CD4-positive, alpha-beta memory T cell (primary cell): ENCODE data around the gene KRTAP4-16. TPM values are rescaled to one million over a fixed set of nuclear protein-coding genes. Genes with fewer than 3 reads are reported as not detected.
"Not testable (repeated sequence)": the region's sequence is repeated elsewhere in the genome, so short reads cannot be mapped to it uniquely, and the experiment has no call there.

ENCODE experiments used
- CTCF ChIA-PET: fragments of 350-600 bp; sonication (Branson Sonifier 250); formaldehyde crosslinking; loops from one replicate; lab custom pipeline; 2021; ENCODE audit warnings: inconsistent platforms; ENCODE audit not compliant: partially characterized antibody; lab: Charles Lee
- POLR2A ChIA-PET: fragments of 350-600 bp; sonication (Branson Sonifier 250); formaldehyde crosslinking; loops from one replicate; lab custom pipeline; 2021; ENCODE audit not compliant: partially characterized antibody; lab: Charles Lee
- DNase-seq, 5 donors: peaks; one replicate each; pipeline versions ENCODE4 v3.0.0 to v3.0.0-alpha.2; 2020 to 2022; ENCODE audit warnings: mixed read lengths in 1 of 5
- H3K27ac ChIP-seq: one replicate; pipeline ENCODE4 v1.7.0; 2013; ENCODE audit warnings: low read depth, low read length
- H3K27me3 ChIP-seq: 2 replicates; pipeline ENCODE4 v1.7.0; 2013; ENCODE audit warnings: mild to moderate bottlenecking, low read length, moderate library complexity; ENCODE audit not compliant: insufficient read depth
- H3K36me3 ChIP-seq: 2 replicates; pipeline ENCODE4 v1.7.0; 2013; ENCODE audit warnings: mild to moderate bottlenecking, low read length, moderate library complexity; ENCODE audit not compliant: insufficient read depth
- H3K4me1 ChIP-seq: 2 replicates; pipeline ENCODE4 v1.7.0; 2013; ENCODE audit warnings: mild to moderate bottlenecking, low read length, moderate library complexity; ENCODE audit not compliant: insufficient read depth
- H3K4me3 ChIP-seq, 2 donors: one replicate each; pipeline ENCODE4 v1.7.0; 2013; ENCODE audit warnings: low read length in 2 of 2, mild to moderate bottlenecking in 1 of 2
- H3K9me3 ChIP-seq, 2 donors: one replicate each; pipeline ENCODE4 v1.7.0; 2013; ENCODE audit warnings: low read length in 2 of 2, control low read depth in 1 of 2; ENCODE audit not compliant: control insufficient read depth in 1 of 2
- H3K27ac Mint-ChIP-seq, 7 donors: one replicate each; pipeline ENCODE4 v1.8.0; 2020 to 2021; ENCODE audit warnings: mixed read lengths in 7 of 7, mild to moderate bottlenecking in 6 of 7, inconsistent platforms in 3 of 7, moderate library complexity in 3 of 7
- H3K27me3 Mint-ChIP-seq, 2 donors: one replicate each; pipeline ENCODE4 v1.8.0; 2020 to 2021; ENCODE audit warnings: mixed read lengths in 2 of 2
- H3K36me3 Mint-ChIP-seq, 2 donors: one replicate each; pipeline ENCODE4 v1.8.0; 2020 to 2021; ENCODE audit warnings: mixed read lengths in 2 of 2, inconsistent platforms in 1 of 2, mild to moderate bottlenecking in 1 of 2
- H3K4me1 Mint-ChIP-seq, 4 donors: one replicate each; pipeline ENCODE4 v1.8.0; 2020 to 2021; ENCODE audit warnings: mixed read lengths in 4 of 4, mild to moderate bottlenecking in 1 of 4
- H3K4me3 Mint-ChIP-seq, 8 donors: one replicate each; pipeline ENCODE4 v1.8.0; 2020 to 2021; ENCODE audit warnings: mixed read lengths in 8 of 8, mild to moderate bottlenecking in 7 of 8, moderate library complexity in 6 of 8, inconsistent platforms in 3 of 8
- H3K9me3 Mint-ChIP-seq, 8 donors: one replicate each; pipeline ENCODE4 v1.8.0; 2020 to 2021; ENCODE audit warnings: mixed read lengths in 8 of 8, mild to moderate bottlenecking in 5 of 8, inconsistent platforms in 3 of 8, moderate library complexity in 1 of 8
- intact Hi-C: fragments of 100-400 bp; cut with micrococcal nuclease; formaldehyde crosslinking; loops from one replicate; pipeline ENCODE4 v1.15.1; 2023
- polyA plus RNA-seq, 2 donors: library from polyadenylated mRNA; unstranded; fragments of 300-500 nt; fragmentation: Illumina TruSeq; gene quantifications; one replicate each; pipeline ENCODE4 v1.2.3, GENCODE V29; 2021
- total RNA-seq, 2 experiments: library from RNA; stranded (reverse); gene quantifications; one replicate each; pipeline ENCODE4 v1.2.3, GENCODE V29; 2021

The KRTAP4-16 gene
- total and polyA plus RNA-seq, 4 experiments from 2014 or later: not detected

GRCh38 chr17:41096055-41096454 lies 6.0 kb downstream of the KRTAP4-16 start:
- peaks cover 15 to 16% of the 10 kb centered on the region in 2 donors for H3K27me3 Mint-ChIP-seq

DNA sequence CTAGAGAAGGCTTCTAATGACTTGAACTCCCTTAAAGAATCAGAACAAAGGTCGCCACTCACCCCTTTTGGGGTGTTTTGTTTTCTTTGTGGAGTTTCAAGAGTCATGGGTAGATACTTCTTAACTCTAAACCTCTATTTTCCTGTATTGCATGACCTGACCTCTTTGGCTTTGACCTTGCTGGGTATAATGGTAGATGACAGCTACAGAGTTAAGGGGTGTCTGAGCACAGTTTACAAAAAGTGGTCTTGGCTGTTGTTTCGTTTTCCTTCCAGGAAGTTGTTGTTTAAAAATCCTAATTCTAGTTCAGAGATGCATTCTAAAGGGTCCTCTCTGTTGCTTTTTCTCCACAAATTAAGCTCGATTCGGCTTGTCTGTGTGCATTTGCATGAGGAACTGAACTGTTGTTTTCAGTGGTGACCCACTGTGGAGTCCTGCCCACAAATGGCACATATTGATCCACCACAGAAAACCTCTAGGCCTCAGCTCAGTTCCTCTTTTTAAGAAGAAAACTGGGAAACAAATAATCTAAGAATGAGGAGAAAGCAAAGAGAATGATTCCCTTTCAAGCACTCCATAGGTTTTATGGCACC lies 13.2 kb downstream of the KRTAP4-16 start:
- CTCF ChIA-PET: not testable (repeated sequence)
- peaks cover 7 to 11% of the 10 kb centered on the region in 2 donors for H3K27me3 Mint-ChIP-seq

More at GRCh38 chr17:41096055-41096454, 6.0 kb downstream of the KRTAP4-16 start:
- Histone ChIP-seq H3K4me3 (no peak overlapping the region), H3K27ac (no peak overlapping the region), H3K36me3 (no peaks in the 10 kb centered on the region), H3K9me3 (no peaks in the 10 kb centered on the region), H3K4me1 (no peaks in the 10 kb centered on the region), H3K27me3 (no peaks in the 10 kb centered on the region)
- no peak overlapping the region for H3K27ac Mint-ChIP-seq
- ChIA-PET POLR2A (no interaction called here), CTCF (no interaction called here)
- DNase-seq: no peak
- intact Hi-C loops: no loop called here
- H3K9me3 Mint-ChIP-seq: peaks cover 0 to 10% (median 4%) of the 10 kb centered on the region in 8 donors
- H3K36me3 Mint-ChIP-seq: no peaks in the 10 kb centered on the region
- H3K4me3 Mint-ChIP-seq: no peak overlapping the region
- H3K4me1 Mint-ChIP-seq: peaks cover 0 to 10% (median 5%) of the 10 kb centered on the region in 4 donors

DNA sequence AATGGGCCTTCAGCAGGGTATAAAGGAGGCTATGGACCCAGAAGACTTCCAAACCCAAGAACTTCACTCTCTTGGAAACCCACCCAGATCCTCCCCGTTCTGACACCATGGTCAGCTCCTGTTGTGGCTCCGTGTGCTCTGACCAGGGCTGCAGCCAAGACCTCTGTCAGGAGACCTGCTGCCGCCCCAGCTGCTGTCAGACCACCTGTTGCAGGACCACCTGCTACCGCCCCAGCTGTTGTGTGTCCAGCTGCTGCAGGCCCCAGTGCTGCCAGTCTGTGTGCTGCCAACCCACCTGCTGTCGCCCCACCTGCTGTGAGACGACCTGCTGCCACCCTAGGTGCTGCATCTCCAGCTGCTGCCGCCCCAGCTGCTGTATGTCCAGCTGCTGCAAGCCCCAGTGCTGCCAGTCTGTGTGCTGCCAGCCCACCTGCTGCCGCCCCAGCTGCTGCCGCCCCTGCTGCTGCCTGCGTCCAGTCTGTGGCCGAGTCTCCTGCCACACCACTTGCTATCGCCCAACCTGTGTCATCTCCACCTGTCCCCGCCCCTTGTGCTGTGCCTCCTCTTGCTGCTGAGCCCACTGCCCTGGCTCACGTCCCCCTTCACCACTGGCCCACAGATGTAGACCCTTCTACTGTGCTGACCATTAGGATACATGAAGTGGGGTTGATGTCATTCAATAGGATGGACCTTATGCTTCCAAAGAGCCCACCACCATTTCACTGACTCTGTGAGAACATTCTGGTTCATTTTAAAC lies 17.7 kb downstream of the KRTAP4-16 start, which contains the start of gene KRTAP4-7:
TSS of gene KRTAP4-7 (plus strand) at position 51 of the 757 bp plus-strand sequence. CDS start at position 108, 57 bp downstream.
- DNase-seq, H3K4me3 ChIP-seq, H3K9me3 ChIP-seq, H3K27me3 ChIP-seq, H3K36me3 ChIP-seq, H3K27ac ChIP-seq, H3K9me3 Mint-ChIP-seq, POLR2A ChIA-PET, H3K36me3 Mint-ChIP-seq, H3K4me3 Mint-ChIP-seq, intact Hi-C loops, H3K4me1 Mint-ChIP-seq, H3K4me1 ChIP-seq: not testable (repeated sequence)
- peak within 1 kb of the TSS in 1 of 7 donors; percentile 65 for H3K27ac Mint-ChIP-seq
- H3K27me3 Mint-ChIP-seq: peaks cover 7 to 12% of the 10 kb centered on the region in 2 donors
- CTCF ChIA-PET: interaction anchor here (1.0 kb wide), 1 partner anchor 564 kb away, joined by 4 read pairs; no protein-coding TSS in a partner anchor

More for the DNA sequence above, 13.2 kb downstream of the KRTAP4-16 start:
- H3K4me1 ChIP-seq, H3K4me3 Mint-ChIP-seq, intact Hi-C loops, H3K4me1 Mint-ChIP-seq, H3K36me3 ChIP-seq, H3K27ac ChIP-seq, H3K27me3 ChIP-seq, H3K4me3 ChIP-seq, POLR2A ChIA-PET, DNase-seq, H3K36me3 Mint-ChIP-seq, H3K9me3 ChIP-seq: not testable (repeated sequence)
- Mint-ChIP-seq H3K27ac (peak overlapping the region in 1 of 7 donors; percentile 25), H3K9me3 (peaks cover 0 to 10% (median 5%) of the 10 kb centered on the region in 8 donors)

DNA sequence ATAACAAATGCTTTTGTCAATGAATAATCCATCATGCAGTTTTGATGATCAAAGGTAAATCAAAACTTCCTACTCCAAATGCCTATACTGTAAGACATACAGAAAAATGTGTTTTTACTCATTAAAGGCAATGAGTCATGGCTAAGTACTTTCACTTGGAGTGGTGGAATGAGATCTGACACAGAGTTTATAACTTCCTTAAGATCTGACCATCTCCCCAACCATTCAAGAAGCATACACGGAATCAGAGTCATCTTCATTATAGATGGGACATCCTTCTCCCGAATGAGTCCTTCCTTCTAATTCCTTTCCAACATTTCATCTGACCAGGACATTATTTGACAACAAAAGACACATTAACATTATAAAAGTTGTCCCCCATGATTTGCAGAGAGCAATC lies 18.6 kb downstream of the KRTAP4-16 start:
- H3K27me3 Mint-ChIP-seq, H3K4me3 ChIP-seq, CTCF ChIA-PET, intact Hi-C loops, DNase-seq, H3K27ac ChIP-seq, H3K4me1 ChIP-seq, H3K27me3 ChIP-seq, H3K36me3 Mint-ChIP-seq, H3K4me1 Mint-ChIP-seq, H3K27ac Mint-ChIP-seq, H3K4me3 Mint-ChIP-seq, POLR2A ChIA-PET, H3K9me3 ChIP-seq, H3K36me3 ChIP-seq, H3K9me3 Mint-ChIP-seq: not testable (repeated sequence)

- H3K27ac Mint-ChIP-seq: no peak overlapping the region
- no peaks in the 10 kb centered on the region for H3K9me3 ChIP-seq
- peaks cover 0 to 2% (median 0%) of the 10 kb centered on the region in 8 donors for H3K9me3 Mint-ChIP-seq
- POLR2A ChIA-PET: no interaction called here
- H3K27me3 ChIP-seq: no peaks in the 10 kb centered on the region
- peaks cover 7 to 10% of the 10 kb centered on the region in 2 donors for H3K27me3 Mint-ChIP-seq
- intact Hi-C loops: no loop called here
- H3K4me3 ChIP-seq: no peak overlapping the region
- H3K4me1 Mint-ChIP-seq: no peaks in the 10 kb centered on the region
- H3K4me1 ChIP-seq: no peaks in the 10 kb centered on the region
- no peak for DNase-seq
- CTCF ChIA-PET: no interaction called here
- H3K4me3 Mint-ChIP-seq: no peak overlapping the region
- H3K36me3 Mint-ChIP-seq: no peaks in the 10 kb centered on the region
- no peak overlapping the region for H3K27ac ChIP-seq
- H3K36me3 ChIP-seq: no peaks in the 10 kb centered on the region
These were observed 19.4 kb downstream of the KRTAP4-16 start for GRCh38 chr17:41082626-41083025.

- CTCF ChIA-PET: interaction anchor here (1.2 kb wide), 1 partner anchor 246 kb away, joined by 4 read pairs; no protein-coding TSS in a partner anchor
- Histone ChIP-seq H3K4me3 (no peak overlapping the region), H3K27ac (no peak overlapping the region), H3K36me3 (no peaks in the 10 kb centered on the region), H3K4me1 (no peaks in the 10 kb centered on the region), H3K27me3 (peaks cover 3% of the 10 kb centered on the region), H3K9me3 (no peaks in the 10 kb centered on the region)
- Mint-ChIP-seq H3K9me3 (peaks cover 0 to 3% (median 0%) of the 10 kb centered on the region in 8 donors), H3K27me3 (peaks cover 6 to 12% of the 10 kb centered on the region in 2 donors), H3K27ac (no peak overlapping the region), H3K36me3 (no peaks in the 10 kb centered on the region), H3K4me1 (no peaks in the 10 kb centered on the region), H3K4me3 (no peak overlapping the region)
- POLR2A ChIA-PET: no interaction called here
- no peak for DNase-seq
- intact Hi-C loops: no loop called here
These were observed 25.2 kb downstream of the KRTAP4-16 start for GRCh38 chr17:41076788-41077187.

DNA sequence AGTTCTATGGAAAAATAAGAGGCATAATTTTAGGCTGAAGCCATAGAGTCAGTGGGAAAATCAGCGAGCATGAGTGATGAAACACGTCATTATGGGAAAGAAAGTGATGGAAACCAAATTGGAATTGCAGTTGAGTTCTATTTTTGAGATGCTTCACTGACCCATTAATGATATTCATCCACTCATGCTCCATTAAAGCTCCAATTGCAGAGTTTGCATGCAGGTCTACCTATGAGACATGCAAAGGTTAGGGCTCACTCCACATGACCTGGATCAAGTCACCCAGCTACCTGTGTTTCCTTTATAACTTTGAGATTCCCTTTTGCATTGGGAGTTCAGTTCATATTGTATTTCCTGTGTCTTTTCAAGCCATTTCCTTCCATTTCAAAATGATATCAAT lies 28.3 kb downstream of the KRTAP4-16 start:
- peaks cover 3% of the 10 kb centered on the region for H3K27me3 ChIP-seq
- Mint-ChIP-seq H3K4me1 (no peaks in the 10 kb centered on the region), H3K36me3 (no peaks in the 10 kb centered on the region), H3K4me3 (no peak overlapping the region), H3K27ac (no peak overlapping the region), H3K27me3 (peaks cover 6 to 12% of the 10 kb centered on the region in 2 donors), H3K9me3 (peaks cover 0 to 4% (median 0%) of the 10 kb centered on the region in 8 donors)
- intact Hi-C loops: no loop called here
- DNase-seq: no peak
- H3K9me3 ChIP-seq: no peaks in the 10 kb centered on the region
- H3K27ac ChIP-seq: no peak overlapping the region
- H3K36me3 ChIP-seq: no peaks in the 10 kb centered on the region
- ChIA-PET CTCF (no interaction called here), POLR2A (no interaction called here)
- H3K4me3 ChIP-seq: no peak overlapping the region
- H3K4me1 ChIP-seq: no peaks in the 10 kb centered on the region
